Bronchial epithelial cell (primary cell): ENCODE data around the gene FNBP1. TPM values are rescaled to one million over a fixed set of nuclear protein-coding genes. Genes with fewer than 3 reads are reported as not detected.
"Not testable (repeated sequence)": the region's sequence is repeated elsewhere in the genome, so short reads cannot be mapped to it uniquely, and the experiment has no call there.

ENCODE experiments used
- DNase-seq: peaks from one replicate; pipeline ENCODE4 v3.0.0-alpha.2; 2010; ENCODE audit warnings: low read depth
- FAIRE-seq: peaks from 2 replicates; lab custom pipeline; 2011; peaks lifted over from hg19 to GRCh38; lab: Jason Lieb, UNC
- H3K27me3 ChIP-seq: 2 replicates; pipeline ENCODE4 v1.5.1; 2011; ENCODE audit warnings: low read length; ENCODE audit not compliant: control insufficient read depth, insufficient read depth
- H3K36me3 ChIP-seq: 2 replicates; pipeline ENCODE4 v1.5.1; 2011; ENCODE audit warnings: low read length; ENCODE audit not compliant: control insufficient read depth, insufficient read depth
- H3K4me3 ChIP-seq: 2 replicates; pipeline ENCODE4 v1.5.1; 2011; ENCODE audit warnings: mild to moderate bottlenecking, low read depth, low read length, control low read depth
- total RNA-seq: library from RNA; depleted of rRNA; stranded (reverse); fragments of >200 nt; gene quantifications from 2 replicates; pipeline ENCODE4 v1.2.1, GENCODE V29; 2014
- TF ChIP-seq, protein P1 (sequence below): IDR thresholded peaks from 2 replicates; pipeline ENCODE4 v1.5.1; 2011; ENCODE audit warnings: mild to moderate bottlenecking, moderate library complexity, low read length, control low read depth, inconsistent platforms; ENCODE audit not compliant: insufficient read depth, severe bottlenecking

Gene FNBP1
- total RNA-seq, 1 donor from 2014 or later: 13.4 TPM

DNA sequence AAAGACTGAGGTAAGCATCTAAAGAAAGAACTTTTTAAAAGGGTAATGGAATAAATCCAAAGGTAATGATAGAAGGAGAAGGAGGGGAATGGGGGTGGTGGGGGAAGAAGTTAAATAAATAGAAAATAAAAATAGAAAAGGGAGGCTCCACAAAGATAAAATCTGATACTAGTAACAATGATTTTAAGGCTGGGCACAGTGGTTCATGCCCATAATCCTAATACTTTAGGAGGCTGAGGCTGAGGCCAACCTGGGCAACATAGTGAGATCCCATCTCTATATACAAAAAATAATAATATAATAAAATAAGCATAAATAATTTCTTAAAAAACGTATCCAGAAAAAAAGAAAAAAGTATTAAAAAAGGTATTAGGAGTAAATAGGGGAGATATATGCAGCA lies 89.3 kb downstream of the FNBP1 start:
- TF ChIP-seq, protein P1, sequence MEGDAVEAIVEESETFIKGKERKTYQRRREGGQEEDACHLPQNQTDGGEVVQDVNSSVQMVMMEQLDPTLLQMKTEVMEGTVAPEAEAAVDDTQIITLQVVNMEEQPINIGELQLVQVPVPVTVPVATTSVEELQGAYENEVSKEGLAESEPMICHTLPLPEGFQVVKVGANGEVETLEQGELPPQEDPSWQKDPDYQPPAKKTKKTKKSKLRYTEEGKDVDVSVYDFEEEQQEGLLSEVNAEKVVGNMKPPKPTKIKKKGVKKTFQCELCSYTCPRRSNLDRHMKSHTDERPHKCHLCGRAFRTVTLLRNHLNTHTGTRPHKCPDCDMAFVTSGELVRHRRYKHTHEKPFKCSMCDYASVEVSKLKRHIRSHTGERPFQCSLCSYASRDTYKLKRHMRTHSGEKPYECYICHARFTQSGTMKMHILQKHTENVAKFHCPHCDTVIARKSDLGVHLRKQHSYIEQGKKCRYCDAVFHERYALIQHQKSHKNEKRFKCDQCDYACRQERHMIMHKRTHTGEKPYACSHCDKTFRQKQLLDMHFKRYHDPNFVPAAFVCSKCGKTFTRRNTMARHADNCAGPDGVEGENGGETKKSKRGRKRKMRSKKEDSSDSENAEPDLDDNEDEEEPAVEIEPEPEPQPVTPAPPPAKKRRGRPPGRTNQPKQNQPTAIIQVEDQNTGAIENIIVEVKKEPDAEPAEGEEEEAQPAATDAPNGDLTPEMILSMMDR: no peak
- H3K27me3 ChIP-seq: no peaks in the 10 kb centered on the region
- H3K36me3 ChIP-seq: no peaks in the 10 kb centered on the region
- FAIRE-seq (no peak), DNase-seq (no peak)
- no peak overlapping the region for H3K4me3 ChIP-seq

DNA sequence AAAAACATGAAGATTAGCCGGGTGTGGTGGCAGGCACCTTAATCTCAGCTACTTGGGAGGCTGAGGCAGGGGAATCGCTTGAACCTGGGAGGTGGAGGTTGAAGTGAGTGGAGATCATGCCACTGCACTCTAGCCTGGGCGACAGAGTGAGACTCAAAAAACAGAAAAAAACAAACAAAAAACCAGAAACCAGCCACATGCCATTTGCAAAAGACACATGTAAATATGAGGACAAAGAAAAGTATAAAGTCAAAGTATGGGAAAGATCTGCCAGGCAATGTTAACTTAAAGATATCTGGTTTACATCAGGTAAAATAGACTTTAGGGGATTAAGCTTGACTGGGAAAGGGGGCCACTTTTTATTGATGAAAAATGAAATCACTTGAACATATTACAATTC lies 90.7 kb downstream of the FNBP1 start:
- FAIRE-seq (no peak), DNase-seq (no peak)
- H3K27me3 ChIP-seq: no peaks in the 10 kb centered on the region
- no peak overlapping the region for H3K4me3 ChIP-seq
- no peaks in the 10 kb centered on the region for H3K36me3 ChIP-seq
- TF ChIP-seq, protein P1: no peak

DNA sequence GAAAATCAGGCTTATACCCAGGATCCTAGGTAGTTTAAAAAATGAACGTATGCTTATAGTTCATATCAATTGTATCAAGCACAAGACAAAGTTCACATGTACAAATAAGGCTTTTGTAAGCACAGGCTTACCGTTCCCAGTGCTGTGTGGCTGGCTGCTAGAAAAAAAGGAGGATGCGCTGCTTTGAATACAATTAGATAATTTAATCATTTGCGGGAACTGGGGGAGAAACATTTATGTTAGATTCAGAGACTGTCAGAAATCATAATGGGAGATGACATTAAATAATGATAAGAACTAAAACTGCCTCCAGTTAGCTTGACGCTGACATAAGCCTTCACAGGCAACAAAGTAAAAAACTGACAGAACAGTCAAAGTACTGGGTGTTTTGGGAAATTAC lies 93.2 kb downstream of the FNBP1 start:
- no peaks in the 10 kb centered on the region for H3K27me3 ChIP-seq
- TF ChIP-seq, protein P1: no peak
- DNase-seq (no peak), FAIRE-seq (no peak)
- no peaks in the 10 kb centered on the region for H3K36me3 ChIP-seq
- H3K4me3 ChIP-seq: no peak overlapping the region

DNA sequence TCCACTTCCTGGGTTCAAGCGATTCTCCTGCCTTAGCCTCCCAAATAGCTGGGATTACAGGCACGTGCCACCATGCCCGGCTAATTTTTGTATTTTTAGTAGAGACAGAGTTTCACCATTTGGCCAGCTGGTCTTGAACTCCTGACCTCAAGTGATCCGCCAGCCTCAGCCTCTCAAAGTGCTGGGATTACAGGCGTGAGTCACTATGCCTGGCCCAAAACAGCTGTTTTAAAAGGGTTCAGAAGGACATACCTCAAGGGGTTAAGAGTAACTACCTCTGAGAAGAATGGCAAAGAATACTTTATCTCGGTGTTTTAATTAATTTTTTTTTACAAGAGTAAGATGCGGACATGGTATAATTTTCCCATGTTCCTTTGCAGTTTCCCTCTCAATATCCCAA lies 94.4 kb downstream of the FNBP1 start:
- not testable (repeated sequence) for FAIRE-seq, DNase-seq, H3K4me3 ChIP-seq, H3K27me3 ChIP-seq, H3K36me3 ChIP-seq

DNA sequence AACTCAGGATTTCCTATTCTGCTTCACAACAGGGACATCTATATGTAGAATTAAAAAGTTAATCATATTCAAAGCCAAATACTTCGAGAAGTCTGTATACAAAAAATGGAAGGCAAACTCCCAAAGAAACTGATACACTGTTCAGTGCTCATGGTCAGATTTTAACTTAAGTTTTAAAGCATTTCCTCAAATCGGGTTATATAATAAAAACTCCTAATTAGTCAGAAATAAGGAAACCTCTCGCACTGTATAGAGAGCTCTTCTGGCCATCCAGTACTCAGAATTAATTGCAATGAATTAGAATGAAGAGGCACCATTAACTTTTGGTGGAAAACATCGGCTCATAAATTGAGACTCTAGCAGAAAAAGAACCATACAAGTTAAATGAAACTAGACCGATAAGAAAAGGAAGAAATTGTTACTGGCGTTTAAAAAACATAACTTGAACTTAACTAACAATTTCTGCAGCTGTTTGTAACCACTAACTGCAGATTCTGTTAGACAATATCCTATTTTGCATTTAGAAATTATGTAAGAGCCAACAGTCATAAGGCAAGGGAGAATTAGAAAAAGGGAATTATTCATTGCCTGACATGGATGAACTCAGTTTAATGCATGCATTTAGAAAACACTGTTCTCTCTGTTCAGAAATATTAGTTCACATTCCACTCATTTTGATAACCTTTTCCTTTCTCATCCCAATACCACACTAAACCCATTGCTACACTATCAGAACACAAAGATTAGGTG lies 96.6 kb downstream of the FNBP1 start:
- DNase-seq (no peak), FAIRE-seq (no peak)
- Histone ChIP-seq H3K4me3 (no peak overlapping the region), H3K36me3 (no peaks in the 10 kb centered on the region), H3K27me3 (no peaks in the 10 kb centered on the region)
- TF ChIP-seq, protein P1: no peak

DNA sequence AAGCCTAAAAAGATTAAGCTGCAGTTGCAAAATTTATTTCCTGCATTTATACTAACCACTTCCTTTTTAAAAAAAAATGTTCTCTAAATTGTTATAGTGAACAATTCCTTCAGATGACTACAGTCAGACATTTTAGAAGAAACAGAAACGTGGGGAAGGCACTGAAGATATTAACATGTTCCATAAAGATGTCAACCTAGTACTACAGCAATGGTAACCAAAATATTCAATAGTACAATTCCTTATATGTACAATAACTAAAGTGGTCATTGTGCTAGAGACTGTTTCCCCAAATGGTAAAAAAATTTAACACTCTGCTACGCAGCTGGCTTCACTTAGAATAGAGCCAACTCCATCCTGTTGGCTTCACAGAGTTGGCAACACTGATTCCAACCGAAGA lies 97.7 kb downstream of the FNBP1 start:
- FAIRE-seq: no peak
- Histone ChIP-seq H3K27me3 (no peaks in the 10 kb centered on the region), H3K4me3 (no peak overlapping the region), H3K36me3 (no peaks in the 10 kb centered on the region)
- DNase-seq: no peak
- TF ChIP-seq, protein P1: no peak
